ENCODE measurements around the gene CSMD2.

Gene CSMD2

GRCh38 chr1:33578557-33579448 is 586.2 kb downstream of the CSMD2 start:
- Histone ChIP-seq H3K4me1 (no peaks in the 10 kb centered on the region), H3K36me3 (replicated peaks) (no peaks in the 10 kb centered on the region), H3K27me3 (ENCODE audit: low read depth) (peaks cover 14% of the 10 kb centered on the region; the same call in 1 of the 2 replicates), H3K4me3 (no peak overlapping the region), H3K9me3 (no peaks in the 10 kb centered on the region)
- DNase-seq (ENCODE audit: low spot score in 2 of 2) = no peak
- in situ Hi-C loops (cut with MboI; ENCODE audit: low sequenced_read_pairs) = no loop called here

GRCh38 chr1:33577663-33578062 is 587.4 kb downstream of the CSMD2 start:
- in situ Hi-C loops (cut with MboI; ENCODE audit: low sequenced_read_pairs) = no loop called here
- H3K27me3 ChIP-seq (ENCODE audit: low read depth) = peaks cover 19% of the 10 kb centered on the region; the same call in 1 of the 2 replicates
- no peaks in the 10 kb centered on the region for H3K9me3 ChIP-seq
- no peaks in the 10 kb centered on the region for H3K4me1 ChIP-seq
- no peak overlapping the region for H3K4me3 ChIP-seq
- DNase-seq (ENCODE audit: low spot score in 2 of 2) = no peak
- H3K36me3 ChIP-seq (replicated peaks) = no peaks in the 10 kb centered on the region

GRCh38 chr1:33576821-33577599 is 588.0 kb downstream of the CSMD2 start:
- Histone ChIP-seq H3K36me3 (replicated peaks) (no peaks in the 10 kb centered on the region), H3K4me3 (no peak overlapping the region), H3K4me1 (no peaks in the 10 kb centered on the region), H3K27me3 (ENCODE audit: low read depth) (peaks cover 16% of the 10 kb centered on the region; the same call in 1 of the 2 replicates), H3K9me3 (no peaks in the 10 kb centered on the region)
- no peak for DNase-seq (ENCODE audit: low spot score in 2 of 2)
- in situ Hi-C loops (cut with MboI; ENCODE audit: low sequenced_read_pairs) = no loop called here

- Histone ChIP-seq H3K4me1 (no peaks in the 10 kb centered on the region), H3K27me3 (ENCODE audit: low read depth) (peaks cover 16% of the 10 kb centered on the region; the same call in 1 of the 2 replicates), H3K9me3 (no peaks in the 10 kb centered on the region), H3K36me3 (replicated peaks) (no peaks in the 10 kb centered on the region), H3K4me3 (no peak overlapping the region)
- in situ Hi-C loops (cut with MboI; ENCODE audit: low sequenced_read_pairs) = no loop called here
- no peak for DNase-seq (ENCODE audit: low spot score in 2 of 2)
Measured at GRCh38 chr1:33575324-33575879, 589.6 kb downstream of the CSMD2 start.

GRCh38 chr1:33573661-33574060 is 591.4 kb downstream of the CSMD2 start:
- DNase-seq (ENCODE audit: low spot score in 2 of 2) = no peak
- Histone ChIP-seq H3K4me1 (no peaks in the 10 kb centered on the region), H3K9me3 (no peaks in the 10 kb centered on the region), H3K36me3 (replicated peaks) (no peaks in the 10 kb centered on the region), H3K4me3 (no peak overlapping the region), H3K27me3 (ENCODE audit: low read depth) (peaks cover 11% of the 10 kb centered on the region; the same call in 1 of the 2 replicates)
- in situ Hi-C loops (cut with MboI; ENCODE audit: low sequenced_read_pairs) = no loop called here

GRCh38 chr1:33572387-33572786 is 592.6 kb downstream of the CSMD2 start:
- no peak for DNase-seq (ENCODE audit: low spot score in 2 of 2)
- in situ Hi-C loops (cut with MboI; ENCODE audit: low sequenced_read_pairs) = no loop called here
- H3K4me1 ChIP-seq = no peaks in the 10 kb centered on the region
- no peaks in the 10 kb centered on the region for H3K36me3 ChIP-seq (replicated peaks)
- no peak overlapping the region for H3K4me3 ChIP-seq
- H3K27me3 ChIP-seq (ENCODE audit: low read depth) = peaks cover 9% of the 10 kb centered on the region; the same call in 1 of the 2 replicates
- no peaks in the 10 kb centered on the region for H3K9me3 ChIP-seq

- in situ Hi-C loops (cut with MboI; ENCODE audit: low sequenced_read_pairs) = no loop called here
- H3K36me3 ChIP-seq (replicated peaks) = no peaks in the 10 kb centered on the region
- H3K9me3 ChIP-seq = no peaks in the 10 kb centered on the region
- no peaks in the 10 kb centered on the region for H3K4me1 ChIP-seq
- no peak for DNase-seq (ENCODE audit: low spot score in 2 of 2)
- H3K27me3 ChIP-seq (ENCODE audit: low read depth) = peaks cover 9% of the 10 kb centered on the region
- no peak overlapping the region for H3K4me3 ChIP-seq
Measured at GRCh38 chr1:33569331-33569730, 595.7 kb downstream of the CSMD2 start.

- H3K4me1 ChIP-seq = no peaks in the 10 kb centered on the region
- H3K27me3 ChIP-seq (ENCODE audit: low read depth) = no peaks in the 10 kb centered on the region; the same call in 1 of the 2 replicates
- in situ Hi-C loops (cut with MboI; ENCODE audit: low sequenced_read_pairs) = no loop called here
- H3K36me3 ChIP-seq (replicated peaks) = no peaks in the 10 kb centered on the region
- H3K4me3 ChIP-seq = no peak overlapping the region
- no peak for DNase-seq (ENCODE audit: low spot score in 2 of 2)
- no peaks in the 10 kb centered on the region for H3K9me3 ChIP-seq
Measured at GRCh38 chr1:33563699-33564098, 601.3 kb downstream of the CSMD2 start.

GRCh38 chr1:33562563-33562962 is 602.5 kb downstream of the CSMD2 start:
- DNase-seq (ENCODE audit: low spot score in 2 of 2) = no peak
- in situ Hi-C loops (cut with MboI; ENCODE audit: low sequenced_read_pairs) = no loop called here
- Histone ChIP-seq H3K4me3 (no peak overlapping the region), H3K27me3 (ENCODE audit: low read depth) (no peaks in the 10 kb centered on the region; the same call in 1 of the 2 replicates), H3K36me3 (replicated peaks) (no peaks in the 10 kb centered on the region), H3K9me3 (no peaks in the 10 kb centered on the region), H3K4me1 (no peaks in the 10 kb centered on the region)

GRCh38 chr1:33561576-33561975 is 603.5 kb downstream of the CSMD2 start:
- H3K36me3 ChIP-seq (replicated peaks) = no peaks in the 10 kb centered on the region
- no peaks in the 10 kb centered on the region for H3K27me3 ChIP-seq (ENCODE audit: low read depth)
- H3K4me3 ChIP-seq = no peak overlapping the region
- no peaks in the 10 kb centered on the region for H3K4me1 ChIP-seq
- no peak for DNase-seq (ENCODE audit: low spot score in 2 of 2)
- in situ Hi-C loops (cut with MboI; ENCODE audit: low sequenced_read_pairs) = no loop called here
- no peaks in the 10 kb centered on the region for H3K9me3 ChIP-seq

GRCh38 chr1:33560680-33561079 is 604.4 kb downstream of the CSMD2 start:
- H3K9me3 ChIP-seq = no peaks in the 10 kb centered on the region
- no peak overlapping the region for H3K4me3 ChIP-seq
- H3K27me3 ChIP-seq (ENCODE audit: low read depth) = no peaks in the 10 kb centered on the region
- H3K36me3 ChIP-seq (replicated peaks) = no peaks in the 10 kb centered on the region
- DNase-seq (ENCODE audit: low spot score in 2 of 2) = no peak
- H3K4me1 ChIP-seq = no peaks in the 10 kb centered on the region
- in situ Hi-C loops (cut with MboI; ENCODE audit: low sequenced_read_pairs) = no loop called here

GRCh38 chr1:33548721-33549120 is 616.3 kb downstream of the CSMD2 start:
- DNase-seq (ENCODE audit: low spot score in 2 of 2) = no peak
- Histone ChIP-seq H3K4me3 (no peak overlapping the region), H3K4me1 (no peaks in the 10 kb centered on the region), H3K36me3 (replicated peaks) (no peaks in the 10 kb centered on the region), H3K27me3 (ENCODE audit: low read depth) (no peaks in the 10 kb centered on the region), H3K9me3 (no peaks in the 10 kb centered on the region)
- in situ Hi-C loops (cut with MboI; ENCODE audit: low sequenced_read_pairs) = no loop called here

GRCh38 chr1:33548319-33548718 is 616.7 kb downstream of the CSMD2 start:
- no peak for DNase-seq (ENCODE audit: low spot score in 2 of 2)

GRCh38 chr1:33547576-33547975 is 617.5 kb downstream of the CSMD2 start:
- no peaks in the 10 kb centered on the region for H3K9me3 ChIP-seq
- no peaks in the 10 kb centered on the region for H3K4me1 ChIP-seq
- no peak overlapping the region for H3K4me3 ChIP-seq
- in situ Hi-C loops (cut with MboI; ENCODE audit: low sequenced_read_pairs) = no loop called here
- DNase-seq (ENCODE audit: low spot score in 2 of 2) = no peak
- H3K27me3 ChIP-seq (ENCODE audit: low read depth) = no peaks in the 10 kb centered on the region
- no peaks in the 10 kb centered on the region for H3K36me3 ChIP-seq (replicated peaks)

More at GRCh38 chr1:33548319-33548718, 616.7 kb downstream of the CSMD2 start:
- Histone ChIP-seq H3K27me3 (ENCODE audit: low read depth) (no peaks in the 10 kb centered on the region), H3K36me3 (replicated peaks) (no peaks in the 10 kb centered on the region), H3K4me3 (no peak overlapping the region), H3K4me1 (no peaks in the 10 kb centered on the region), H3K9me3 (no peaks in the 10 kb centered on the region)
- in situ Hi-C loops (cut with MboI; ENCODE audit: low sequenced_read_pairs) = no loop called here
